Breast epithelium (tissue), 3 donors: ENCODE measurements around the gene NDUFS6.

Source experiments
- POLR2A ChIP-seq: fragments of 450-650 bp; IDR thresholded peaks from one replicate; pipeline ENCODE4 v1.6.1; 2016; ENCODE audit warnings: antibody characterized with exemption, mild to moderate bottlenecking, moderate library complexity
- POLR2AphosphoS5 ChIP-seq, 3 donors: sonication (generic); formaldehyde crosslinking; IDR thresholded peaks; one replicate each; pipeline ENCODE4 v1.6.1; 2017; ENCODE audit warnings: antibody characterized with exemption in 3 of 3
- TF ChIP-seq, protein P1 (sequence below), 3 donors: fragments of 450-650 bp; IDR thresholded peaks; one replicate each; pipeline ENCODE4 v1.5.1; 2016 to 2017; ENCODE audit warnings: antibody characterized with exemption in 3 of 3, mild to moderate bottlenecking in 3 of 3, moderate library complexity in 3 of 3

GRCh38 chr5:1834022-1834551 is 32.9 kb downstream of the NDUFS6 start:
- TF ChIP-seq, protein P1, sequence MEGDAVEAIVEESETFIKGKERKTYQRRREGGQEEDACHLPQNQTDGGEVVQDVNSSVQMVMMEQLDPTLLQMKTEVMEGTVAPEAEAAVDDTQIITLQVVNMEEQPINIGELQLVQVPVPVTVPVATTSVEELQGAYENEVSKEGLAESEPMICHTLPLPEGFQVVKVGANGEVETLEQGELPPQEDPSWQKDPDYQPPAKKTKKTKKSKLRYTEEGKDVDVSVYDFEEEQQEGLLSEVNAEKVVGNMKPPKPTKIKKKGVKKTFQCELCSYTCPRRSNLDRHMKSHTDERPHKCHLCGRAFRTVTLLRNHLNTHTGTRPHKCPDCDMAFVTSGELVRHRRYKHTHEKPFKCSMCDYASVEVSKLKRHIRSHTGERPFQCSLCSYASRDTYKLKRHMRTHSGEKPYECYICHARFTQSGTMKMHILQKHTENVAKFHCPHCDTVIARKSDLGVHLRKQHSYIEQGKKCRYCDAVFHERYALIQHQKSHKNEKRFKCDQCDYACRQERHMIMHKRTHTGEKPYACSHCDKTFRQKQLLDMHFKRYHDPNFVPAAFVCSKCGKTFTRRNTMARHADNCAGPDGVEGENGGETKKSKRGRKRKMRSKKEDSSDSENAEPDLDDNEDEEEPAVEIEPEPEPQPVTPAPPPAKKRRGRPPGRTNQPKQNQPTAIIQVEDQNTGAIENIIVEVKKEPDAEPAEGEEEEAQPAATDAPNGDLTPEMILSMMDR (IDR thresholded peaks at IDR 0.05) = no peak
- no peak for TF ChIP-seq POLR2A
- TF ChIP-seq POLR2AphosphoS5 (IDR thresholded peaks at IDR 0.05) = no peak
